HG03442 (cell line): ENCODE results near the gene TMEM61.
"Not testable (repeated sequence)": the region's sequence is repeated elsewhere in the genome, so short reads cannot be mapped to it uniquely, and the experiment has no call there.

ENCODE experiments used
- ATAC-seq: cut with Tn5 transposase; IDR thresholded peaks from one replicate; pipeline ENCODE4 v1.9.1; 2021; ENCODE audit warnings: mild to moderate bottlenecking, moderate library complexity; ENCODE audit not compliant: unreplicated experiment

TMEM61 gene

GRCh38 chr1:55000110-55001085 is 20.0 kb downstream of the TMEM61 start:
- no peak for ATAC-seq

GRCh38 chr1:55001311-55001710 is 20.9 kb downstream of the TMEM61 start:
- no peak for ATAC-seq

- no peak for ATAC-seq
Observed at GRCh38 chr1:55002686-55003085, 22.3 kb downstream of the TMEM61 start.

- no peak for ATAC-seq
Observed at GRCh38 chr1:55005351-55006140, 25.1 kb downstream of the TMEM61 start.

- no peak for ATAC-seq
Observed at GRCh38 chr1:55006931-55007330, 26.5 kb downstream of the TMEM61 start.

GRCh38 chr1:55007625-55008024 is 27.2 kb downstream of the TMEM61 start:
- ATAC-seq, result no peak

GRCh38 chr1:55010194-55010886 is 29.9 kb downstream of the TMEM61 start:
- no peak for ATAC-seq

- no peak for ATAC-seq
Observed at GRCh38 chr1:55010887-55011217, 30.4 kb downstream of the TMEM61 start.

- ATAC-seq, result no peak
Observed at GRCh38 chr1:55012661-55013060, 32.2 kb downstream of the TMEM61 start.

GRCh38 chr1:55015123-55015522 is 34.7 kb downstream of the TMEM61 start:
- ATAC-seq, result no peak

GRCh38 chr1:55015731-55016620 is 35.5 kb downstream of the TMEM61 start:
- ATAC-seq, result no peak

GRCh38 chr1:55018395-55018794 is 38.0 kb downstream of the TMEM61 start:
- no peak for ATAC-seq

- ATAC-seq, result peak; percentile 65
Observed at GRCh38 chr1:55021942-55022546, 41.6 kb downstream of the TMEM61 start.

GRCh38 chr1:55024163-55024562 is 43.7 kb downstream of the TMEM61 start:
- not testable (repeated sequence) for ATAC-seq

- not testable (repeated sequence) for ATAC-seq
Observed at GRCh38 chr1:55026682-55027081, 46.3 kb downstream of the TMEM61 start.

GRCh38 chr1:55031098-55031497 is 50.7 kb downstream of the TMEM61 start:
- ATAC-seq, result not testable (repeated sequence)

- no peak for ATAC-seq
Observed at GRCh38 chr1:55033265-55033614, 52.8 kb downstream of the TMEM61 start.

- ATAC-seq, result no peak
Observed at GRCh38 chr1:55034476-55035133, 54.2 kb downstream of the TMEM61 start.

GRCh38 chr1:55035904-55036303 is 55.5 kb downstream of the TMEM61 start:
- no peak for ATAC-seq
